M059J (cell line): Measurements from ENCODE around the gene GLG1. TPM values are rescaled to one million over a fixed set of nuclear protein-coding genes. Genes with fewer than 3 reads are reported as not detected.

Source experiments
- DNase-seq: peaks from one replicate; pipeline ENCODE4 v3.0.0-alpha.2; 2012; ENCODE audit warnings: low read depth
- total RNA-seq: library from RNA; depleted of rRNA; stranded (reverse); fragments of >200 nt; shearing (Covaris generic); gene quantifications from 2 replicates; pipeline ENCODE4 v1.2.3, GENCODE V29; 2014

The GLG1 gene
- total RNA-seq, 1 experiment from 2014 or later: 113 TPM

DNA sequence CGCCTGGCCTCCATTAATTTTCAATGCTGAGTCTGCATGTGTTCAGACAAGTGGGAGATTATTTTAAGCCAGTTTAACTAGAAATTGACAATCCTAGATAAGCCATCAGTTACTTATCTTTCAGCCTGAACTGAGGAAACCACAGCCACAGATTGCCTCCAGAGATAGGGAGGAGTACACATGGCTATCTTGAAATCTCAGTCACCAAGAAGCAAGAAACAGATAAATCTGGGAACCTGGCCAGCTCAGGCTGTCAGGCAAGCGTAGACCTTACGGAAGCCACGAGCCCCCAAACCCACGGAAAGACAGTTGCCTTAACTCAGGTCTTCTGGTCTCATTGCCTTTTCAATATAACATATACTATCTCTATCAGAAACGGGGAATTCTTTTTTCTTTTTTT, 2.0 kb upstream of the GLG1 start:
- DNase-seq: peak; percentile 53

DNA sequence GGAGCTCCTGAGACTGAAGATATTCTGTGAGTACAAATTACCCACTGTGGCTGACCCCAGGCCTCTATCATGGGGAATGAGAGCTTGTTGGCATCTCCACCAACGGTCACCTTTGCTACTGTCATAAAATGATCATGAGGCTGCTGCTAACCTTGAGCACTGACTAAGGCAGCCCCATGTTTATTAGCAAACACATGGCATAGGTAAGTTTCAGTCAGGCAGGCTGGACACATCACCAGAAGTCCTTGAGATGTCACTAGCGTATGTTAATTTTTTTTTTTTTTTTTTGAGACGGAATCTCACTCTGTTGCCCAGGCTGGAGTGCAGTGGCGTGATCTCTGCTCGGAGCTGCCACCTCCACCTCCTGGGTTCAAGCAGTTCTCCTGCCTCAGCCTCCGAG, 1.5 kb upstream of the GLG1 start:
- DNase-seq: no peak

DNA sequence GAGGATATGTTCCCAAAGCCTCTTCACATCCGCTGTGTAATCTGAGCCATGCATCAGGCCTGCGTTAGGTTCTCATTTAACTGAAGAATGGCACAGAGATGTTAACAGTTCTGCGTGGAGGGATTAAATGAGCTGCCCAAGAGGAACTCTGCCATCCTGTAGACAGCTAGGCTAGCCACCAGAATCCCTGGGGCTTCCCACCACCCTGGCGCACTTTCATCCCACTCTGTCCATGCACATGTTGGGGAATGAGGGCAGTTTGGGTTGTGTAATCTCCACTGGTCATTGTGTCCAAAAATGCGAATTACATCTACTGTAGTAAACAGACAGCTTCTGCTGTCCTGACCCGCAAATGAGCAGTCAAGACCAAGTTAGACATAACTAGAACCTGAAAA, 1.0 kb upstream of the GLG1 start:
- no peak for DNase-seq

DNA sequence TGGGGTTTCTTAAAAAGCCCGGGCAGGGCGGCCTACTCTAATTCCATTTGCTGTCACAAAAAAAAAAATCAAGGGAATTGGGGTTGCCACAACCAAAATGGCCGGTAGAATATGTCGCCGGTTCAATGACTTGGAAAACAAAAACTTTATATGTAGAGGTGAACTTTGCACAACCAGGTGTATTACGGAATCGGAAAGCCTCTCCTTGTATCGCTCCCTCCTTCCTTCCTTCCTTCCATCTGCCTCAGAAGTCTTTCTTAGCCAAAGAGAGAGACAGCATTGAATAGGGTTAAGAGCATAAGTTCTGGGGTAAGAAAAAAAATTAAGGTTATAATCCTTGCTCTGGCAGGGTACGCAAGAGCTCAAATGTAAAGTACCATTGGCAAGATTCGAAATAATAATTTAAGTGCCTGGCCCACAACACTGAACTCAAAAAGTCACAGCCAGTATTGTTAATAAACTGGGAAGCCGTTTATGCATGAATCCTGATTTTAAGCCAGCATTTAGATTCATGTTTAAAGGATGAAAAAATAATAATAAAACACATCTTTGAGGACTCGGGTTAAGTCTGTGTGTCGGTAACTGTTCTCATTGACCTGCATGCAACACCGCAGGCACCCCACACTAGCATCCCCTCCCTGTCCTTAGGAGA, 522 bp upstream of the GLG1 start:
- no peak for DNase-seq

DNA sequence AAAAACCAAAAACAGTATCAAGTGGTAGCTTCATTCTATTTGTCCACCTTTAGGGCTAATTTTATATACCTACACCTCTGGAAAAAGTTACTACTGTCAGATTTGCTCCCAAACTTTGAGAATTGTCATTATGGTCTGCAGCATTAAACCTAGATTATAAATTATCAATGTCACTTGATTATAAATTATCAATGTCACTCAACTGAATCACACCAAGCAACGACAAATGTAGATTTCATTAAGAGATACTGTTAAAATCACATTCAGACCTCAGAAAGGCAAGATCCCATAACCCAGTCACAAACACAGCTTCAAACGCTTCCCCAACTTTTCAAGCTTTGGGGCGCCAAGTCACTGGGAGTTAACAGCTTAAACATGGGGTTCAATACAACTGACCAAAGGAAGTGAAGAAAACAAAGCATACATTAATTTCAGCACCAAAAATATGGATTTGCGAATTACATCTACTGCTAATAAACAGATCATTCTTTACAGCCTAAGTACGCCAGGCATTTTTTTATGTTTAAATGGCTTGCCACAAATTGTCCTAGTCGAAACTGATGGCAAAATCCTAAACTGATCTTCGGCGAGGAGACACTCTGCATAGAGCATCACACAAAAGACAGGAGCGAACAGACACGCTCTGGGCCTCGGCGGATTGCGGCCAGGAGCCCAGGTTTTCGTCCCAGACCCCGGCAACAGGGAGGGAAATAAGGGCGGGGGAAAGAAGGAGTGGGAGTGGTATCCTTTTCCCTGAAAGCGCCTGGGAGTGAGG, 981 bp downstream of the GLG1 start:
- no peak for DNase-seq

DNA sequence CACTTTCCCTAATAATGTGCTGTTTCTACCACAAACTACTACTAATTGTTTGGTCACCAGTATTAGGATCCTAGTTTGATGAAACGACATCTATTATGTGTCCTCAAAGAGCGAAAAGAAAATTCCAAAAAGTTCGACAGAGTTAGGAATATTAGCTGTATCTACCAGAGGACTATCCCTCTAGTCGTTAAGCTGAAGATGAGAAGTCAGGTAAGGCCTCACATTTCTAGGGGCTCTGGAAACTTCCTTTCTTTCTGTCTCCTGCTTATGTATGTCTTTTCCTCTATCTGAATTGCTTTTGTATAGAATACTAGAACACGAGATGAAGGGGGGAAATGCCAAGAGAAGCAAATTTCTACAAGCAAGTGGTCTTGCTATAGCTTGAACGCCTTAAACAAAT, 1.6 kb downstream of the GLG1 start:
- DNase-seq: no peak

DNA sequence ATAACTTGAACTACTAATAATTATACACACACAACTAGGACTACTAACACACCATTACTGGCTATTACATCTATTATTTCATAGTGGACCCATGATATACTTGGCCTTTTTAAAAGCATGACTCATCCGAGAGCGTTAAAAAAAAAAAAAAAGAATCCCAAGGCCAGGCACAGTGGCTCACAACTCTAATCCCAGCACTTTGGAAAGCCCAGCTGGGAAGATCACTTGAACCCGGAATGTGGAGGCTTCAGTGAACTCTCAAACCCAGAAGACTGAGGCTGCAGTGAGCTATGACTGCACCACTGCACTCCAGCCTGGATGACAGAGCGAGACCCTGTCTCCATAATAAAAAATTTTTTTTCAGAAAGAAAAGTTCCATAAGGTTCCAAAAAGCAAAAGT, 3.1 kb downstream of the GLG1 start:
- peak; percentile 39 for DNase-seq

DNA sequence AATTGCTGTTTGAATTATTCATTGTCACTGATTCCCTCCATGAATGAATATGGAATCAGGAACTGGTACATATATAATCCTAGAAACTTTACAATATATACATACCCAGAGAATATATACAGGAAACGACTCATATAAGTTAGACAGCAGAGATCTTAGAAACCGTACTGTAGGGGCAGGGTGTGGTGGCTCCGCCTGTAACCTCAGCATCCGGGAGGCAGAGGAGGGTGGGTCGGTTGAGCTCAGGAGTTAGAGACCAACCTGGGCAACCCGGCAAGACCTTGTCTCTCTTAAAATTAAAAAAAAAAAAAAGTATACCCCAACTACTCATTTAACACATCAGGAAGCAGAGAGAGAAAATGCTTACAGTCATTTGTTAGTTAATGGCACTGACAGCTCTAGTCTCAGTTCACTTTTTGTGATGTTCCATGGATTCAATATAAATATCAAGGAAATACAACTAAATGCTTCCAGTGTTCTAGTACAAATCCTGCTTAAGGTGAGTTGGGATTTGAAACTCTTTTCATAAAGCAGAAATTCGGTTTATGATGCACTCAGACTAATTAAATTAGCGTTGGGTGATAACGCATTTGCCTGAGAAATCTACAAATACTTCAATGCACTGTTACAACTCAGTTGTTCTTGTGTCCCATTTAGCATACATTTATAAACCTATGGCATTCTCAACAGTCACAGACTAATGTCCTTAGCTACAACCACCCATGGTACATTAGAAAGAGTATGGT, 5.6 kb downstream of the GLG1 start:
- DNase-seq: no peak

DNA sequence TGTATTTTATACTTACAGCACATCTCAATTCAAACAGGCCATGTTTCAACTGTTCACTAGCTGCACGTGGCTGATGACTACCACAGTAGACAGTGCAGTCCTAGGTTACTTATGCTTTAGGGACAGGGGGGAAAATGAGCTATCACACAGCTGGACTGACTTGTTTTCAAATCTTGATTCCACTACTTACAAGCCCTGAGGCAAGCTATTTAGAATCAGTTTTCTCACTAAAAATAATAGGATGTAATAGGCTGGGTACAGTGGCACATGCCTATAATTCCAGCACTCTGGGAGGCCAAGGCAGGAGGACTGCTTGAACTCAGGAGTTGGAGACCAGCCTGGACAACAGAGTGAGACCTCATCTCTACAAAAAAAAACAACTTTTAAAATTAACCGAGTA, 10.3 kb downstream of the GLG1 start:
- no peak for DNase-seq

DNA sequence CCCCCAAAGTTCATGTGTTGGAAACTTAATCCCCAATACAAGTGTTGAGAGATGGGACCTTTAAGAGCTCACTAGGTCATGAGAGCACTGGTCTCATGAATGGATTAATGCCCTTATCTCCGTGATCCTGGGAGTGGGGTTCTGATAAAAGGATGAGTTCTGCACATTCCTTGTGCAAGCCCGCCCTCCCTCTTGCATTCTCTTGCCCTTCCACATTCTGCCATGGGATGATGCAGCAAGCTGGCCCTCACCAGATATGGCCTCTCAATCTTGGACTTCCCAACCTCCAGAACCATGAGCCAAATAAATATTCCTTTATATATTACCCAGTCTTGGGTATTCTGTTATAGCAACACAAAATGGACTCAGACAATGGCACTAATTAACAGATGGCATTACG, 14.1 kb downstream of the GLG1 start:
- DNase-seq: no peak

DNA sequence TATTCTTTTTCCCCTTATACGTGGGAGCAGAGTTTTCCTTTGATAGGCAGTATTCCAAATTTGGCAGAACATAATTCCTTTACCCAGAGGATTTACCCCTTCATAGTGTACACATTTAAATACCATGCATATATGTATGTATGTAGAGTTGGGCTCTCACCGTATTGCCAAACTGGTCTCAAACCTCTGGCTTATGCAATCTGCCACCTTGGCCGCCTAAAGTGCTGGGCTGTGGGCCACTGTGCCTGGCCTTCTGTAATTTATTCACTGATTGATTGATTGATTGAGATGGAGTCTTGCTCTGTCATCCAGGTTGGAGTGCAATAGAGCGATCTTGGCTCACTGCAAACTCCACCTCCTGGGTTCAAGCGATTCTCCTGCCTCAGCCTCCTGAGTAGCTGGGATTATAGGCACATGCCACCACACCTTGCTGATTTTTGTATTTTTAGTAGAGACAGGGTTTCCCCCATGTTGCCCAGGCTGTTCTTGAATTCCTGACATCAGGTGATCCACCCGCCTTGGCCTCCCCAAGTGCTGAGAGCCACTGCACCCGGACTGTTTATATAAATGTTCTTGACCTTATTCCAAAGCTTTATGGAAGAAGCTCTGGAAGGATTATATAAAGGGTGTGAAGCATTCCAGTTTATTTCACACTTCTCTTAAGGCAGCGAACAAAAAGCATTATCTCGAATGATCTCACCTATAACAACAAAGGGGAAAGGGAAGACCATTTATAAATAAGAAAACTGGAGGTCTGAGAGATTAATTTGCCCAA, 14.9 kb downstream of the GLG1 start:
- no peak for DNase-seq

DNA sequence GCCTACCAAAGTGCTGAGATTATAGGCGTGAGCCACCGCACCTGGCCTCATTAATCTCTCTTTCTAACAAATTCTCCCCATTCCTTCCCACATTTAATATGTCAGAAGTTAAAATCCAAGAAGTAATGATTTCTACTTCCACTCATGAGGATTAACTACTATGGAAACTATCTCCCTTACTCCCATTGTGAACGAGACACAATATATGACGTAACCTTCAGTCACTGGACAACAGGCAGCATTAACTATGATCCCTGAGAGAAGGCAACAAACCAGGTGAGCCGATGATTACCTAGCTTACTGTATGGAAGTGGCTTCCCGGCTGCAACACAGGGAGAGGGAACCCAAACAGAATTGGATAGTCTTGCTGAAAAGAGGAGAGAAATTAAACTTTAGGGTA, 20.0 kb downstream of the GLG1 start:
- no peak for DNase-seq

DNA sequence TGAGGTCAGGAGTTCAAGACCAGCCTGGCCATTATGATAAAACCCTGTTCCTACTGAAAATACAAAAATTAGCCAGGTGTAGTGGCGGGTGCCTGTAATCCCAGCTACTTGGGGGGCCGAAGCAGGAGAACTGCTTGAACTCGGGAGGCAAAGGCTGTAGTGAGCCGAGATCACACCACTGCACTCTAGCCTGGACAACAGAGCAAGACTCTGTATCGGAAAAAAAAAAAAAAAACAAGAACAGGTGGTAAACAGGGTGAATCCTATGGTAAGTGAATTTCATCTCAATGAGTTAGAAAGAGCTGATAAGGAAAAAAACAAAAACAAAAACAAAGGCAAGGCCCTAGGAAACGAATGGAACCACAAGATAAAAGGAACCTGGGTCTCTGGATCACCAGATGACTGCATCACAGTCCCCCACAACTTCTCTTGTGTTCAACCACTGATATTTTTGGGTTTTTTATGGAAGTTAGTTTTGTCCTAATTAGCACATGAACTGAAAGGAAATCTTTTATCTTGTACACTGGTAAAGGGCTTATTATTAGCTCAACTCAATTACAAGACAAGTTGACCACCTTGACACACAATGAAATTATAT, 21.0 kb downstream of the GLG1 start:
- DNase-seq: no peak

DNA sequence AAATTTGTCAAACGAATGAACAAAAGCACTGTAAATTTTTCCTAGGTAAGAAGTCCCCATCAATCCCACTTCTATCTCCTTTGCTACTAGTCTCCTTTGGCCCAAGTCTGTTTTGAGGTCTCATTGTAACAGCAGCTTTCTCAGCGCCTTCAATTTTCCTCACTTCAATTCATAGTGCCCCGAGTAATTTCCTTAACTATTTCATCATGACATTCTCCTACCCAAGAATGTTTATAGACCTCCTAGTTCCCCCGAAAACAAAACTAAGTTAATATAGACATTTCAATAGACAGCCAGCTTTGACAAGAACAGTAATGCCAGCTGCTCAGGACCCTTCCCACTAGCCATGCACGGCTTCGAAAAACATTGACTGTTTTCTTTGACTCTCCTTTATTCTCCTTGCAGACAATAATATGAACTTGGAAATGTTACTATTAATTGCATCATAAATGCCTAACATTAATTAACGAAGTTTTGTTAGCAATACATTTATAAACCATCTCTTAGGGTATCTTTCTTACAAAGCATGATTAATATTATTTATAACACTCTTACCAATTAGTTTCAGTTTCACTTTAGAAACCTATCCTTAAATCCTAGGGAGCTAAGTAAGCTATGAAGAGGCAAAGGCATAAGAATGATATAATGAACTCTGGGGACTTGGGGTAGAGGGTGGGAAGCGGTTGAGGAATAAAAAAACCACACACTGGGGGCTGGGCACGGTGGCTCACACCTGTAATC, 22.8 kb downstream of the GLG1 start:
- DNase-seq: no peak

DNA sequence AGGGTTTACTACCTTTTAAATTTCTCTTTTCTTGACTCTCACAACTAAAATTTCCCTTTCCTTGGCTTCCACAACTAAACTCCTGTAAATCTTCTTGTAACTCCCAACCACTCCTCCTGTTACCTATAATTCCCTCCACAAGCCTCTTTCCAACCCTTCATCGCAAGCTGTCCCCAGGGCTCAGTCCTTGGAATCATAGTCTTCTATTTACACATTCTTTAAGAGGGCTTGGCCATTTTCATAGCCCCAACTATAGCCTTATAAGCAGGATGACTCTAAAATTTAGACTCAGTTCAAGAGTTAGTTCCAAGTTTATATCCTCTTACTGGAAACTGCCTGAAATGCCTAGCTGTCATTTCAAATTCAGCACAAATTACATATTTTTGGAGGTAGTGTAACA, 23.9 kb downstream of the GLG1 start:
- no peak for DNase-seq

DNA sequence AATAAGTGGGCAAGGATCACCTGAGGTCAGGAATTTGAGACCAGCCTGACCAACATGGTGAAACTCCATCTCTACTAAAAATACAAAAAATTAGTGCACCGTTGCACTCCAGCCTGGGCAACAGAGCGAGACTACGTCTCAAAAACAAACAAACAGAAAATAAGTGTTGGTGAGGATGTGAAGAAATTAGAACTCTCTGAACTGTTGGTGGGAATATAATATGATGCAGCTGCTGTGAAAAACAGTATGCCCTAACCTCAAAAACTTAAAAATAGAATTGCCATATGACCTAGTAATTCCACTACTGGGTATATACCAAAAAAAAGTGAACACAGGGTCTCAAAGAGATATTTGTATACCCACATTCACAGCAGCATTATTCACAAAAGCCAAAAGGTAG, 26.1 kb downstream of the GLG1 start:
- DNase-seq: no peak

DNA sequence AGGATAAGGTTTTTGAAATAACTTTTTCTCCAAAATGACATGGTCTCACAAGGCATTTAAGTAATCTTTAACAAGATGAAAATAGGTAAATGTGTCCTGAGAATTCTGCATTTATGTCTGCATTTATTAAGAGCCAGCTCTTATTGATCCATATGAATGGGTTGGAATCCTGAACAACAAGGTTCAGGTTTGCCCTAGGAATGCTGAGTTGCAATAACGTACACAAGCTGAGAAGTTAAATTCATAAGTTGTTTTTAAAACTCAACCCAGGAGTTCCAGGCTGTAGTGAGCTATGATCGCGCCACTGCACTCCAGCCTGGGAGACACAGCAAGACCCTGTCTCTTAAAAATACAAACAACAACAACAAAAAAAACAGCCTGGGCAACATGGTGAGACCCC, 28.1 kb downstream of the GLG1 start:
- no peak for DNase-seq

DNA sequence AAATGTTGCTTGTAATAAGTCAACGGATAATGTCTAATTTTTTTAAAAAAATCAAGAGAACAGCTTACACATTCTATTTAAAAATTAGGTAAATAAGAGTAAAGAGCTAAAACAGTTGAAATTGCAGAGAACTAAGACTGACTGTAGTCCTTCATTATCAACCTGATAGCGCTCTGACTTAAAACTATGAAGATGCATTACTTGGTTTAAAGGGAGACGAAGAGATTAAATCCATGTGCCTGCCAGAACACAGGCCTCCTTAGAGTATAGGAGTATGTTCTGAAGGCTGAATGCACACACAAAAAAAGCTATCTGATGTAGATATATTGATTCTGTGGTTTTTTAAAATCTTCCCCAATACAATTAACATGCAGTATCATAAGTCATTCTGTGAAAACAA, 28.5 kb downstream of the GLG1 start:
- no peak for DNase-seq

DNA sequence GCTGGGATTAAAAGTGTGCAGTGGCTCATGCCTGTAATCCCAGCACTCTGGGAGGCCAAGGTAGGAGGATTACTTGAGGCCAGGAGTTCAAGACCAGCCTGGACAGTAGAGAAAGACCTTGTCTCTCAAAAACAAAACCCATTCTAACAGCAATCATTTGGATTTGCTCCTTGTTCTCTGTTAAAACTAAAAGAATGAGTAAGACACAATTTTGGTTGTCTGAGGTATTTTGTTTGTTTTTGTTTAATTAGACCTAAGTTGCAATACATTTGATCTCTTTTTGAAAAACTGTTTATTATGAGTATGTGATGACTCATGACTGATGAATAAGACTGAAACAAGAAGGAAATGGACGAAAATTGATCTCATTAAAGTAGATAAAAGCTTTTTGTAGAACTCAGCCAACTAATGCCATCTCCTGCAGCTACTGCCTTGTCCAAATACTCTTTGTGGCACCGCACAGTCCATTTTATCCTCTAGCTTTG, 29.0 kb downstream of the GLG1 start:
- DNase-seq: peak; percentile 92

DNA sequence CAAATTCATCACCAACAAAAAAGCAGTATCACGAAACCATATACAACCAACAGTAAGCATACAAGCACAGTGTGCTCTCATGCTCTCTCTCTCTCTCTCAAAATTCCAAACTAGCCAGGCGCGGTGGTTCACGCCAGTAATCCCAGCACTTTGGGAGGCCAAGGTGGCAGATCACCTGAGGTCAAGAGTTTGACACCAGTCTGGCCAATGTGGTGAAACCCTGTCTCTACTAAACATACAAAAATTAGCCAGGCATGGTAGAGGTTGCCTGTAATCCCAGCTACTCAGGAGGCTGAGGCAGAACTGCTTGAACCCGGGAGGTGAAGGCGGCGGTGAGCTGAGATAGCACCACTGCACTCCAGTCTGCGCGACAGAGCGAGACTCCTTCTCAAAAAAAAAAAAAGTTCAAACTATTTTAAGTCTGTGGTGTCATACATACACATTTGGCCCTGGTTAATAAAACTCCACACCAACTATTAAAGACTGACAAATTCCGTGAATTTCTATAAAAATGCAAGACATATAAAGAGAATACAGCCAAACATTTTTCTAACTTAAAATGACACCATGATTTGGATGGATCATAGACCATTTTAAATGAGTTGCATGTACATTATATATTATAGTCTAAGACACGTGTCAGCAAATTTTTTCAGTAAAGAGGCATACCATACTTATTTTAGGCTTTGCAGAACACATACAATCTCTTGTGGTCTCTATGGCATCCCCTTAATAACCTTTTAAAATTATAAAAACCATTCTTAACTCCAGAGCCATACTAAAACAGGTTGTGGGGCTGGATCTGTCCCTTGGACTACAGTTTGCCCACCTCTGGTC, 30.9 kb downstream of the GLG1 start:
- DNase-seq: no peak
